ENCODE results near the gene PRELID3B. TPM values are rescaled to one million over a fixed set of nuclear protein-coding genes. Genes with fewer than 3 reads are reported as not detected.

Gene PRELID3B
- total RNA-seq, 2 experiments from 2014 or later: 55.8 to 59.1 TPM

DNA sequence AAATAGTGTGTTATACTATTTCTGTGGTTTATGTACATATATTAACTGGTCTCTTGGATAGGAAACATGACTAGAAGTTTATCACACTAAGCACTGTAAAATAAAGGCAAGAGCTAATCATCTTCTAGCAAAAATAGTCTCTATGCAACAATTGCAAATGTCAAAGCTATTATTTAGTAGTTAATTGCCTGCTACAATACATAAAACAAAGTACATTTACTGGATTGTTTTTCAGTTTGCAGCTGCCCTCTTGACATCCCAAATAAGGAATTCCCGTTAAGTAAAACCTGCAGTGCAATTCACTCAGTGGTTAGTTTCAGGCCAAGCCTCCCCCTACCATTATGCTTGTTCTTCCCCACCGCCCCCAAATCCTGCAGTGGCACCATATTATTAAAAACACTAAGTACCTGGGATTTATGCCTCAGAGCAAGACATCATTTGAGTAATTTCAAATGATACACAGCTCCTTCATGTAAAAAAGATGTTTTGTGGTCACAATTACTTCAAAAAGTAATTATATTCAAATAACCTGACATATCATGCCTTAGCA lies 8.9 kb downstream of the PRELID3B start:
- peak overlapping the region; percentile 39 for H3K27ac Mint-ChIP-seq
- H3K4me1 Mint-ChIP-seq (ENCODE audit: low read depth): peaks cover 57% of the 10 kb centered on the region
- Histone ChIP-seq H3K27me3 (ENCODE audit: control insufficient read depth in 1 of 2, insufficient read depth in 2 of 2, low read length in 2 of 2) (no peaks in the 10 kb centered on the region), H3K27ac (ENCODE audit: low read depth in 1 of 2, low read length in 2 of 2) (no peak overlapping the region), H3K4me1 (ENCODE audit: insufficient read depth, low read length) (peaks cover 24% of the 10 kb centered on the region), H3K36me3 (ENCODE audit: insufficient read depth, low read length) (peaks cover 58% of the 10 kb centered on the region), H3K9me3 (ENCODE audit: control insufficient read depth in 1 of 2, insufficient read depth in 1 of 2, low read length in 2 of 2) (no peaks in the 10 kb centered on the region), H3K4me3 (ENCODE audit: low read length) (no peak overlapping the region)
- ATAC-seq (ENCODE audit: poor library complexity): no peak
- peak overlapping the region; percentile 60 for H3K4me3 Mint-ChIP-seq
- TF ChIP-seq, protein P1, sequence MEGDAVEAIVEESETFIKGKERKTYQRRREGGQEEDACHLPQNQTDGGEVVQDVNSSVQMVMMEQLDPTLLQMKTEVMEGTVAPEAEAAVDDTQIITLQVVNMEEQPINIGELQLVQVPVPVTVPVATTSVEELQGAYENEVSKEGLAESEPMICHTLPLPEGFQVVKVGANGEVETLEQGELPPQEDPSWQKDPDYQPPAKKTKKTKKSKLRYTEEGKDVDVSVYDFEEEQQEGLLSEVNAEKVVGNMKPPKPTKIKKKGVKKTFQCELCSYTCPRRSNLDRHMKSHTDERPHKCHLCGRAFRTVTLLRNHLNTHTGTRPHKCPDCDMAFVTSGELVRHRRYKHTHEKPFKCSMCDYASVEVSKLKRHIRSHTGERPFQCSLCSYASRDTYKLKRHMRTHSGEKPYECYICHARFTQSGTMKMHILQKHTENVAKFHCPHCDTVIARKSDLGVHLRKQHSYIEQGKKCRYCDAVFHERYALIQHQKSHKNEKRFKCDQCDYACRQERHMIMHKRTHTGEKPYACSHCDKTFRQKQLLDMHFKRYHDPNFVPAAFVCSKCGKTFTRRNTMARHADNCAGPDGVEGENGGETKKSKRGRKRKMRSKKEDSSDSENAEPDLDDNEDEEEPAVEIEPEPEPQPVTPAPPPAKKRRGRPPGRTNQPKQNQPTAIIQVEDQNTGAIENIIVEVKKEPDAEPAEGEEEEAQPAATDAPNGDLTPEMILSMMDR (IDR thresholded peaks at IDR 0.05): no peak
- H3K36me3 Mint-ChIP-seq (ENCODE audit: low read depth): peaks cover 86% of the 10 kb centered on the region
- H3K27me3 Mint-ChIP-seq: no peaks in the 10 kb centered on the region
- CTCF ChIA-PET: interaction anchor here (0.6 to 1.7 kb wide), 2 partner anchors 54 to 189 kb away, joined by 3 to 4 read pairs; no protein-coding TSS in a partner anchor
- no peaks in the 10 kb centered on the region for H3K9me3 Mint-ChIP-seq
- POLR2A ChIA-PET: interaction anchor here (0.7 to 4.1 kb wide), 6 partner anchors 8 to 727 kb away, joined by 3 to 67 read pairs (median 20); partner anchors contain the start of genes PRELID3B and STX16
- intact Hi-C loops (cut with DNase I, micrococcal nuclease): loop anchor here (2.0 to 5.0 kb wide), 5 partner anchors 53 to 646 kb away; partner anchors contain the start of genes NELFCD (in 1 of the 2) and VAPB (in 1 of the 2)
- no peak for DNase-seq

DNA sequence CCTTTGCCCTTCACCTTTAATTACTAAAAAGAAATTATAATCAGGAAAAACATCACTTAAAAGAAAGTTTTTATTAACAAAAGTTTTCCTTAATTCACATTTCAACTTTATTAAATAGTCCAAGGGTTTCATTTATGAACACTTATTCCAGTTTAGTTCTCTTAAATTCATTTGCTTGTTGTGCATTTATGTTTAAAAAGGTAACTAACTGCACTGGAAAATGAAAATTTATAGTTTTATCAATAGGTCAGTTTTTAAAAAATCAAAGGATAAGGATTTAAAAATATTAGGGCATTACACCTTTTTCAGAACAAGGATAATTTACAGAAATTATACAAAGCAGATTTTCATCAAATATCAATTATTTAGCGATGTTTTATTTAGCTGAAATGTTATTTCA lies 9.5 kb downstream of the PRELID3B start:
- no peaks in the 10 kb centered on the region for H3K27me3 ChIP-seq (ENCODE audit: control insufficient read depth in 1 of 2, insufficient read depth in 2 of 2, low read length in 2 of 2)
- TF ChIP-seq, protein P1 (IDR thresholded peaks at IDR 0.05): no peak
- H3K27ac ChIP-seq (ENCODE audit: low read depth in 1 of 2, low read length in 2 of 2): peak overlapping the region; percentile 81 to 86
- no peaks in the 10 kb centered on the region for H3K9me3 ChIP-seq (ENCODE audit: control insufficient read depth in 1 of 2, insufficient read depth in 1 of 2, low read length in 2 of 2)
- H3K27me3 Mint-ChIP-seq: no peaks in the 10 kb centered on the region
- intact Hi-C loops (cut with DNase I, micrococcal nuclease): loop anchor here (2.0 to 5.0 kb wide), 5 partner anchors 52 to 646 kb away; partner anchors contain the start of genes NELFCD (in 1 of the 2) and VAPB (in 1 of the 2)
- ChIA-PET POLR2A (interaction anchor here (0.7 to 4.1 kb wide), 13 partner anchors 9 to 726 kb away, joined by 3 to 67 read pairs (median 6); partner anchors contain the start of genes PRELID3B and STX16), CTCF (interaction anchor here (0.9 to 1.4 kb wide), 3 partner anchors 11 to 175 kb away, joined by 3 to 4 read pairs (median 3); no protein-coding TSS in a partner anchor)
- no peak for ATAC-seq (ENCODE audit: poor library complexity)
- no peaks in the 10 kb centered on the region for H3K9me3 Mint-ChIP-seq
- peaks cover 61% of the 10 kb centered on the region for H3K4me1 Mint-ChIP-seq (ENCODE audit: low read depth)
- DNase-seq: no peak
- H3K4me3 Mint-ChIP-seq: peak overlapping the region; percentile 87
- peaks cover 24% of the 10 kb centered on the region for H3K4me1 ChIP-seq (ENCODE audit: insufficient read depth, low read length)
- H3K36me3 Mint-ChIP-seq (ENCODE audit: low read depth): peaks cover 88% of the 10 kb centered on the region
- H3K27ac Mint-ChIP-seq: peak overlapping the region; percentile 87
- peak overlapping the region; percentile 76 for H3K4me3 ChIP-seq (ENCODE audit: low read length)
- H3K36me3 ChIP-seq (ENCODE audit: insufficient read depth, low read length): peaks cover 59% of the 10 kb centered on the region

DNA sequence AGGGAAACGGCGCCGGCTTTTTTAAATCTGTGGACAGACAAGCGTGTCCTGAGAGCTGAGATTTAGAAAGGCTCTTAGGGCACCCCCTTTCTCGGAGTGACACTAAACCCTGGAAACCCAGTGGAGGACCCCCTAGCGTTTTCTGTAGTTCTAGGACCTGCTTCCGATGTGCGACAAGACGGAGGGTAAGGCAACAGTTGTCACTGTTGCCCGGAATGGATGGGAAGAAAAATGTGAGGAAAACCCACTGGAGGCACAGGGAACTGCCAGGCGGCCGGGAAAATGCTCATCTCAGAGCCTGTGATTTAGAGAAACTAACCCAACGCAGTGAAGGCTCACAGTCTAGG lies 9.9 kb downstream of the PRELID3B start:
- no peaks in the 10 kb centered on the region for H3K27me3 Mint-ChIP-seq
- Histone ChIP-seq H3K36me3 (ENCODE audit: insufficient read depth, low read length) (peaks cover 59% of the 10 kb centered on the region), H3K27me3 (ENCODE audit: control insufficient read depth in 1 of 2, insufficient read depth in 2 of 2, low read length in 2 of 2) (no peaks in the 10 kb centered on the region), H3K4me1 (ENCODE audit: insufficient read depth, low read length) (peaks cover 27% of the 10 kb centered on the region), H3K4me3 (ENCODE audit: low read length) (peak overlapping the region; percentile 76), H3K9me3 (ENCODE audit: control insufficient read depth in 1 of 2, insufficient read depth in 1 of 2, low read length in 2 of 2) (no peaks in the 10 kb centered on the region), H3K27ac (ENCODE audit: low read depth in 1 of 2, low read length in 2 of 2) (peak overlapping the region; percentile 81 to 86)
- peak overlapping the region; percentile 87 for H3K27ac Mint-ChIP-seq
- TF ChIP-seq, protein P1 (IDR thresholded peaks at IDR 0.05): no peak
- DNase-seq: no peak
- ChIA-PET CTCF (interaction anchor here (0.9 to 2.0 kb wide), 9 partner anchors 11 to 189 kb away, joined by 3 to 5 read pairs (median 4); no protein-coding TSS in a partner anchor), POLR2A (interaction anchor here (0.6 to 4.1 kb wide), 34 partner anchors 9 to 726 kb away, joined by 3 to 67 read pairs (median 6); partner anchors contain the start of genes NELFCD, PRELID3B, STX16 and TUBB1)
- ATAC-seq (ENCODE audit: poor library complexity): no peak
- no peaks in the 10 kb centered on the region for H3K9me3 Mint-ChIP-seq
- peaks cover 88% of the 10 kb centered on the region for H3K36me3 Mint-ChIP-seq (ENCODE audit: low read depth)
- H3K4me1 Mint-ChIP-seq (ENCODE audit: low read depth): peaks cover 61% of the 10 kb centered on the region
- intact Hi-C loops (cut with DNase I, micrococcal nuclease): loop anchor here (1.0 to 5.0 kb wide), 6 partner anchors 10 to 645 kb away; partner anchors contain the start of genes PRELID3B (in 2 of the 2), NELFCD (in 1 of the 2) and VAPB (in 1 of the 2)
- H3K4me3 Mint-ChIP-seq: peak overlapping the region; percentile 87

Measured in CD4-positive, alpha-beta T cell (primary cell).